HepG2 (cell line): ENCODE results near the gene TEX13B. TPM values are rescaled to one million over a fixed set of nuclear protein-coding genes. Genes with fewer than 3 reads are reported as not detected.

Experiments used
- polyA plus RNA-seq, 8 experiments: library from polyadenylated mRNA; depleted of rRNA in 3 of 8; stranded (reverse) in 7 of 8; unstranded in 1 of 8; fragments of >200 nt; fragmentation: Illumina TruSeq in 4 of 8; extraction: Trizol in 4 of 8; gene quantifications; 2 replicates each; pipeline versions ENCODE4 v1.2.1 to v1.2.3, GENCODE V29; 2011 to 2016; ENCODE audit warnings: low read depth in 4 of 8, missing spikeins in 1 of 8, mixed read lengths in 1 of 8; ENCODE audit not compliant: insufficient read depth in 1 of 8
- total RNA-seq, 5 experiments: library from RNA; depleted of rRNA; stranded (reverse); fragments of >200 nt; fragmentation: Illumina TruSeq; extraction: Trizol; gene quantifications; 2 replicates each; pipeline ENCODE4 v1.2.3, GENCODE V29; 2016; ENCODE audit warnings: low read depth in 1 of 5

TEX13B gene
- total and polyA plus RNA-seq, 2 of the 13 experiments (the other 11 are each of a cell fraction or from before 2014, with no cell fraction given), result not detected

Other genes starting within 250 kb of the TEX13B start
- gene TSC22D3, start 206.6 kb downstream of the TEX13B start, total RNA-seq (2016; rRNA removed; fragmentation: Illumina TruSeq; extraction: Trizol), result 0.42 and 0.82 TPM in 2 replicates
- gene TSC22D3, start 206.6 kb downstream of the TEX13B start, polyA plus RNA-seq (2011; rRNA removed), result 1.5 and 1.9 TPM in 2 replicates
- not detected in 2 replicates for gene NCBP2L, start 204.6 kb downstream of the TEX13B start, total RNA-seq (2016; rRNA removed; fragmentation: Illumina TruSeq; extraction: Trizol)
- not detected in 2 replicates for gene NCBP2L, start 204.6 kb downstream of the TEX13B start, polyA plus RNA-seq (2011; rRNA removed)
- 0.09 TPM in 1 of 2 replicates, not detected in the other for gene MID2, start 156.5 kb downstream of the TEX13B start, total RNA-seq (2016; rRNA removed; fragmentation: Illumina TruSeq; extraction: Trizol)
- gene MID2, start 156.5 kb downstream of the TEX13B start, polyA plus RNA-seq (2011; rRNA removed), result 0.05 TPM in 1 of 2 replicates, not detected in the other
- gene VSIG1, start 62.7 kb upstream of the TEX13B start, total RNA-seq (2016; rRNA removed; fragmentation: Illumina TruSeq; extraction: Trizol), result not detected in 2 replicates
- 0.01 TPM in 1 of 2 replicates, not detected in the other for gene VSIG1, start 62.7 kb upstream of the TEX13B start, polyA plus RNA-seq (2011; rRNA removed)
- gene PSMD10, start 109.2 kb upstream of the TEX13B start, total RNA-seq (2016; rRNA removed; fragmentation: Illumina TruSeq; extraction: Trizol), result 65.3 and 105 TPM in 2 replicates
- gene PSMD10, start 109.2 kb upstream of the TEX13B start, polyA plus RNA-seq (2011; rRNA removed), result 41.9 and 56.4 TPM in 2 replicates
- gene ATG4A, start 109.4 kb upstream of the TEX13B start, total RNA-seq (2016; rRNA removed; fragmentation: Illumina TruSeq; extraction: Trizol), result 6.3 and 10.5 TPM in 2 replicates
- gene ATG4A, start 109.4 kb upstream of the TEX13B start, polyA plus RNA-seq (2011; rRNA removed), result 3.0 and 3.3 TPM in 2 replicates